DMS 273 (cell line): ENCODE data around the gene ADORA2A.
A peak's percentile ranks its signal among the peaks of the same experiment; 100 is the strongest.

Experiments
- DNase-seq: peaks from one replicate; lab custom pipeline; 2025; ENCODE audit not compliant: unreplicated experiment; lab: John Stamatoyannopoulos, UW

The ADORA2A gene

DNA sequence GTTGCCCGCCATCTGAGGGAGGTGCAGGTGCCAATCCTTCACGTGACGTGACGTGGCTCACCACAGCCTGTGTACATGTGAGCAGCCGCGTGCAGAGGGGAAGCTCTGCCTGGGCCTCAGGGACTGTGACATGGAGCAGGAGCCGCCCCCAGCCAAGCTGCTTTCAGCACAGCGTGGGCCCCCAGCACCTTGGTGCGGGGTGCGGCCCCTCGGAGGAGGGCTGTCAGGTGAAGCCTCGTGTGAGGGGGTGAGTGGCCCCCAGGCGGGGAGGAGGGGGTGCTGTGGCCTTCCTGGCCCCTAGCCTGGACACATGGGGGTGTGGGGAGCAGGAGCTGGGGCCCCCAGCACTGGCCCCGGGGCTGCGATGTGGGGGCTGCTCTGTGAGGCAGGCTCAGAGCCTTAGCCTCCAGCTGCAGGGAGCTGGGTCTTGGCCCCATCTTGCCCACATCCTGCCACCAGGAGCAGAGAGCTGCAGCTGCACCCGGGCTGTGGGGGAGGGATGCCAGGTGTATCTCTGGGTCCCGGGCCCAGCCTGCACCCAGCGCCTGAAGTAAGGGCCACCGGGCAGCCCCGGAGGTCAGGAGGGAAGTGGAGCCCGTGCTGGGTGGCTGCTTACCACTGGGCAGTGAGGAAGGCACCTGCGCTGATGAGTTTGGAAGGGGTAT lies at the start of gene ADORA2A:
Gene ADORA2A (plus strand): TSS at position 100 of the 665 bp plus-strand sequence. CDS start 5,806 bp downstream, outside the sequence.
- DNase-seq: peak; percentile 21

DNA sequence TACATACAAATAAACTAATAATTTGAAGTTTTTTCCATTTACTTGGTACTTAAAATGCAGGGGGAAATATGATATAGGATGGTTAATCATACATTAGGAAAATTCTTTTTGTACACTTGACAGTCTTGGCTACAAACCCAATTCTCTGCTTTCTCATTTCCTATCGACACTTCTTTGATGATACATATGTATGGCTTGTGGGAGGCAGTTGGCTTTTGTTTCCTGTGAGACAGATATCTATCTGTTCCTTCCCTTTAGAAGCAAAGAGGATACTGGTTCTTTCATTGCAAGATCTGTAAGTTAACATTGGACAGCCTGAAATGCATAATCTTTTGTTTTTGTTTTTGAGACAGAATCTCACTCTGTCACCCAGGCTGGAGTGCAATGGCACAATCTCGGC lies 47.9 kb upstream of the ADORA2A start:
- DNase-seq: no peak

DNA sequence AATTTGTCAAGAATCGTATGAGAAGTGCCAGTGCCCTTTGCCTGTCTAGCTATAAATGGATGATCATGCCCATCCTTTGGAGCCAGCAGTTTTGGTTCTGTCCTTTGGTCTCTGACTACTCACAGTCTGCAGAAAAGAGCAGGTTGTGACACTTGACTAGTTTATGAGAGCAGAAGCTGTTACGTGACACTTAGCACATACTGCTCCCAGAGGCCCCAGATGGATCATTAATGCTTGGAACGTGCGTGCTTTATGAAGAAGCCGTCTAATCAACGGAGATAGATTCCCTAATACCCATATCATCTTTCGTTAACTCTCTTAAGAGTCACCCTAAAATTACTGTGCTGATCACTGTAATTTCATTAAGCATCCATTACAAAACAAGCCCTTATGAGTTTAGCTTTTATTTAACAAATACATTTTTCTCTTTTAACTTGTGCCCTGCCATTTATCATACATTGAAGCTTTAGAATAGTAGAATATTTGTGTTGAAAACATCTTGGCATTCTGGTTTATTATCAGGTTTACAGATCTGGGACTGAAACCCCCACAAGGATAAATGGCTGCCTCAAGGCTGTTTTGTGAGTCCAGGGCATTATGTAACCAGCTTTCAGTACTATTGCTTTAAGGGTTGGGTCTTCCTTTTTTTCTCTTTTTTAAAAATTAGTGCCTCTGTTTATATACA lies 47.0 kb upstream of the ADORA2A start:
- peak; percentile 91 for DNase-seq

DNA sequence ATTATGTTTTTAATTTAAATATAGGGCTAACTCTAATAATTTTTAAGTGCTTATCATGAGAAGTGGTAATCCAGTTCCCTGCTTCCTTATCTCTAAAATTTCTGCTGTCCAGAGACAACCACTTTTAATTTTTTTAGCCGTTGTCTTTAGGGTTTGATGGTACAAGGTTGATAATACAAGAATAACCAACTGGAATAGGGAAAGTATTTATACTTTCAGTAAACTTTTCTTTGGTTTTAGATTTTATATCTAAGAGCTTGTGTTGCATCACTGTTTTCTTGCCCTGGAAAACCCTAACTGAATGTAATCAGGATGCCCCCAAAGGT lies 46.5 kb upstream of the ADORA2A start:
- DNase-seq: no peak

DNA sequence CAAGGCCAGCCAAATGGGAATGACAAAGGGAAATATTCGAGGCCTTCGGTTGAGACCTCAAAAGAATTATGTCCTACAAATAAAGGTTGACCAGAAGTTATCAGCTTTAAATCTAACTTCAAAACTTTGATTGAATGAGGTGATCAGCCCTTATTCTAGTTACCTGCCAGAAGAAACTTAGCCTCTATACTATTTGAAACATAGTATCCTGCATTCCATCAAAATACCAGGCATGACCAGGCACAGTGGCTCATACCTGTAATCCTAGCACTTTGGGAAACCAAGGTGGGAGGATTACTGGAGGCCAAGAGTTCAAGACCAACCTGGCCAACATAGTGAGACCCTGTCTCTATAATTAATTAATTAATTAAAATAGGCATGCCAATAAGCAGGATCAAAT lies 44.3 kb upstream of the ADORA2A start:
- DNase-seq: no peak

DNA sequence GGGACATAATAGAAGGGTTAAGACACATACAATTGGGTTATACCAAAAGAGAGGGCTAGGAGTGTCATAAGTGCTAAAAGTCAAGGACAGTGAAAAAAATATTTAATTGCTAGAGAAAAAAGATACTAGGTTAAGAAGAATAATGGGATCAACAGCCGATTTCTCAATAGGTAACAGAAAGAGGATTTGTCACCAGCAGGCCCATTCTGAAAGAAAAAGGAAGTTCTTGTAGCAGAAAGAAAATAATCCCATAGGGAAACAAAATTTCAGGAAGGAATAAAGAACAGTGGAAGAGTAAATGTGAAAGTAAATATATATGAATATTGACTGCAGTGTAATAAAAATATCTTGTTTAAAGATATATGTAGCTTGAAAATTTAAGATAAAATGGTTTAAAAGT lies 43.3 kb upstream of the ADORA2A start:
- DNase-seq: no peak

DNA sequence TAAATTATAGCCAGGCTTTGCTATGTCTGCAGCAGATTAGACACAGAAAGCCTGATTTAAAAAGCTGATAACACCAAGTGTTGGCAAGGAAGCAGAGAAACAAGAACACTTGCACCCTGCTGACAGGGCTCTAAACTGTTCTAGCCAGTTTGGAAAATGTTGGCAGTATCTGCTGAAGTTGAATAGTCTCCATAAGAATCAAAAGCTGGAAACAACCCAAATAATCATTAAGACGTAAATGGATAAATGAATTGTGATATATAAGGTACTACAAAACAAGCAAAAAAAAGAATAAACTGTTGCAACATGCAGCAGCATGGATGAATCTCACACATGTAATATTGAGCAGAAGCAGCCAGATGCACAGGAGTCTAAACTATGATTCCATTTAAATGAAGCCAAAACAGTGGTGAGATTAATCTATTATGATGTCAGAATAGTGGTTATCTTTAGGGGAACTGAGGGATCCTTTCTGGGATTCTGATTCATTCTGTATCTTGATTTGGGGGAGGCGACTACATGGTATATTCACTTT lies 40.4 kb upstream of the ADORA2A start:
- DNase-seq: no peak

DNA sequence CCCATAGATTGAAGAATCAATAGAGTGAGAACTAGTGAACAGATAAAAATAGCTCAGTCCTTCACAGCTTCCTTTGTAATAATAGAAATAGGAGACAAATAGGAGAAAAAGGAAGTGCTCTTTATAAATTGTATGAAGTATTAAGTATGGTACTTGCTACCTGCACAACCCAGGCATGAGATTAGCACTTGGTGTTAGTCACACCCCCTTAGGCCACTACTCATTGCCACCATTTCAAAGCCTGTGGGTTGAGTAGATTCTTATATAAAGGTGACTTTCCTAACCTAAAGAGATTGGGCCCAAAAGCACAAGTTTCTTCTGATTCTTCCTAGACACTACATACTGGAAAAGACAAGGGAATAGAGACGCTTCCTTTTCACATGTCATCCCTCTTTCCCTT lies 37.7 kb upstream of the ADORA2A start:
- DNase-seq: no peak

DNA sequence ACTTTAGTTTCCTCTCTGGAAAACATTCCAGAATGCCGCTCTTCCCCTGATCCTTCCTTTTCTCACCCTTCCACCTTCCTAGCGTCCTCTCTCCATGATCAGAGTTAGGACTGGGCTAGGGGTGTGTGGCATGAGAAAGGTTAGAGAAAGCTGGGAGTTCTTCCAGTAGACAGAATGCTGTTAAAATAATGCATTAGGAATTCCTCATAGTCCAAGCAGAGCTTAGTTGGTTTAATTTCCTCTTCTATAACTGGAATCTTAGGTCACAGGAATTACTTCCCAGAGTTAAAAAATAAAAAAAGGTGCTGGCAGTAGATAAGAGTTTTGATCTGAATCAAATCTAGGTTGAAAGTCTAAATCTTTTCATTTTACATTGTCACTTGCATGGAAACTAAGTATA lies 37.2 kb upstream of the ADORA2A start:
- no peak for DNase-seq

DNA sequence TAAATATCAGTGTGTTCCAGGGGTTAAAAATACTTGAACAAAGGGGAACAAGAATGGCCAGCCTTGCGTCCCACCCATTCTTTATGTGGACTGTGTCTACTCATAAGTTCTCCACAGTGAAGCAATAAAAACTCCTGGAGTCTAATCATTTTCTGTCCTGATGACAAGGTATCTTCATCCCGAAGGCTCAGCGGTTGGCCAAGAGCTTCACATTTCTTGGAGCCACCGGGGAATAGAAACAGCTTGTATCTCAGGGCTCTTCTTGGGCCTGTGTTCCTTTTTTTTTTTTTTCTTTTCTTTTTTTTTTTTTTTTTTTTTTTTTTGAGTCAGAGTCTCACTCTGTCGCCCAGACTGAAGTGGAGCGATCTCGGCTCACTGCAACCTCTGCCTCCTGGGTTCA lies 36.8 kb upstream of the ADORA2A start:
- DNase-seq: no peak

DNA sequence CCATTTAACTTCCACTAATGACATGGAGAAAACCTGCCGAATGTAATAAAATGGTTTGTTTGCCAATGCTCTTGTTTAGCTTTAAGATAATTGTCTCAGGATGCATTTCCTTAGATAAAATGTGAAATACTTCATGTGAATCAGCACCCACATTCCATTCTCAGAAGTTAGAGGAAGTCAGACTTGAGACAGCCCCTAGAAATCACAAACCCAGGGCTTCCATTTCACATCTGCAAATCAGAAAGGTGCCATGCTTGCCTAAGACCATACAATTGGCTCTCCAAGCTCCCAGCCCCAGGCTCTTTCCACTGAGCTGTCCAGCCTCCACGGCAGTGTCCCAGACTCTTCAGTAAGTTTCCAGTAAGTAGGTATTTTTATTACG lies 35.6 kb upstream of the ADORA2A start:
- no peak for DNase-seq

DNA sequence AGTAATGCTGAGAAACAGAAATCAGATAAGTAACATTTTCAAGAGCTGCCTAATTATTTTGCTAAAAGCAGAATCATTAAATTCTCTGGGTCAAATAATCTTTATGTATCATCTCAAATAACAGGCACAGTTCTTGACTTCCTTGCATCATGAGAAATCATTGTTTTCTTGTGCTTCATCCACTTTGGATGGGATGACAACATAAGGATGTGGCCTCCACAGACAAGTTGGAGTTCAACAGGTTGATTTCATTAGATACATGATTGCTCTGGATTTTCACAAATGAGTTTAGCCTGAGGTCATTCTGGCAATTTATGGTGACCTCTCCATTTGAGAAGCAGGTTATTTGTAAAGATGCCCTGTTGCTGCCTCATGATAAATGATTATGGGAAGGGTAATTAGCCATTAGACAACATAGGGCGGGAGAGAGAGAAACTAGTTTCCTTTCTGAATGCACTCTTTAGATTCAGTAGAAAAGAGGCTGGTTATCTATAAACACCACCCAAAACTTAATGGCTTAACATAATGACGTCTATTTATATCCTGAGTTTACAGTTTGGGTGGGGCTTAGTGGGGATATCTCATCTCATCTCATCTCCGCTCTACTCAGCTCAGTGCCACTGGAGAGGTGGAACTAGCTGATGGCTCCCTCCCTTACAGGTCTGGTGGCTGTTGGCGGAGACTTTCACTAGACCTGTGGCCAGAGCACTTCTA lies 35.0 kb upstream of the ADORA2A start:
- DNase-seq: no peak

DNA sequence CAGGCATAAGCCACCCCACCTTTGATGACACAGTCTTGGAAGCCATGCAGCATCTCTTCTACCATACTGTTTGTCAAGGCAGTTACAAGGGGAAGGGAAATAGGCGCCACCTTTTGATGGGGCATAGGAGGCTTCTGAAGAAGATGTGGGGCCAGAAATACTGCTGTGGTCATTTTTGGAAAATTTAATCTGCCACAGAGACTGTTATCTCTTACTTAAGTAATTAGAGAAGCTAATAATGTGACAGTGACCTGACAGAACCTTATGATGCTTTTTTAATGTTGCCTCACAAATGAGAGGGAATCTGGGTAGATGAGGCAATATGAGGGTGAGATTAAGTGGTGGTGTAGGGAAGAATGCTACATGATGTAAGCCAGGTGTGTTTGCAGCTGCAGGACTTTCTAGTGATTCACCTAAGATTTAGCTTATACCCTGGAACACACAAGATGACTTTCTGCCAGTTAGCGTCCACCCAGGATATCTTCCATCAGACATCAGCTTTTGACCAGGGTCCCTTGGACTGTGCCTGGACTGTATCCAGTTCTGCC lies 34.3 kb upstream of the ADORA2A start:
- no peak for DNase-seq

DNA sequence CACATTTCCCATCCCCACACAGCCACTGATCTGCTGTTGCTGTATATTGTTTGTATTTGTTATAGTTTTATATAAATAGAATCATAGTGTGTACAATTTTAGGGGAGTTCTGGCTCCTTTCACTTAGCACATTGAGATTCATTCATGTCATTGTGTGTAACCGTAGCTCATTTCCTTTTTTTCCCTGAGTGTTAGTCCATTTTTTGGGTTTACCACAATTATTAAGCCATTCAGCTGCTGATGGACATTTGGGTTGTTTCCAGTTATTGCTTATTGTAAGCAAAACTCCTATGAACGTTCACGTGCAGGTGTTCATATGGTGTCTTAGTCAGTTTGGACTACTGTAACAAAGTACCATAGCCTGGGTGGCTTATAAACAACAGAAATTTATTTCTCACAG lies 33.6 kb upstream of the ADORA2A start:
- DNase-seq: no peak

DNA sequence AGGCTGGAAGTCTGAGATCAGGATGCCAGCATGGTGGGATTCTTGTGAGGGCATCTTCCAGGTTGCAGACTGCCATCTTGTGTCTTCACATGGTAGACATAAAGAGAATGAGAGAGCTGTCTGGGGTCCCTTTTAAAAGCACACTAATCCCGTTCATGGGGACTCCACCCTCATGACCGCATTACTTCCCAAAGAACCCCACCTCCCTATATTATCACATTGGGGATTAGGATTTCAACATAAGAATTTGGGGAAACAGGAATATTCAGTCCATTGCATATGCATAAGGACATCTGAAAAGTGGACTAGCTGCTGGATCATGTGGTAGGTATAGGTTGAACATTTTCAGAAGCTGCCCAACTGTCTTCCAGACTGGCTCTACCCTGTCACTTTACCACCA lies 33.1 kb upstream of the ADORA2A start:
- DNase-seq: no peak

DNA sequence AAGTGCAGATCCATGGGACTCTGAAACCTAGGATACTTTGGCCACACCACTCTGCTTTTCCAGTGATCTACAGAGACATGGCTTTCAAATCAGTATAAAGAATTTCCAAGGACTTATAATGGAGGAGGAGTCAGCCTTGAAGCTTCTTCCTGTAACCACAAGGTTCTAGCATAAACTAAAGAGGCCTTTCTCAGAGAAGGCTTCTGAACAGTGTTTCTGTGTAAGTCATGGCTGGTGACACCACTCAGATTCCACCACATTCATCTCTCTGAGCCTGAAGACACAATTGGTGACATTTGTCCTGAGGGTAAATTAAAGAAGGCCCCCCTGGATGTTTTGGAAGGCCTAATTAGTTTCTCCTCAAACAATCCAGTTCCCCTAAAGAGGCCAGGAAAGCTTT lies 29.0 kb upstream of the ADORA2A start:
- no peak for DNase-seq

DNA sequence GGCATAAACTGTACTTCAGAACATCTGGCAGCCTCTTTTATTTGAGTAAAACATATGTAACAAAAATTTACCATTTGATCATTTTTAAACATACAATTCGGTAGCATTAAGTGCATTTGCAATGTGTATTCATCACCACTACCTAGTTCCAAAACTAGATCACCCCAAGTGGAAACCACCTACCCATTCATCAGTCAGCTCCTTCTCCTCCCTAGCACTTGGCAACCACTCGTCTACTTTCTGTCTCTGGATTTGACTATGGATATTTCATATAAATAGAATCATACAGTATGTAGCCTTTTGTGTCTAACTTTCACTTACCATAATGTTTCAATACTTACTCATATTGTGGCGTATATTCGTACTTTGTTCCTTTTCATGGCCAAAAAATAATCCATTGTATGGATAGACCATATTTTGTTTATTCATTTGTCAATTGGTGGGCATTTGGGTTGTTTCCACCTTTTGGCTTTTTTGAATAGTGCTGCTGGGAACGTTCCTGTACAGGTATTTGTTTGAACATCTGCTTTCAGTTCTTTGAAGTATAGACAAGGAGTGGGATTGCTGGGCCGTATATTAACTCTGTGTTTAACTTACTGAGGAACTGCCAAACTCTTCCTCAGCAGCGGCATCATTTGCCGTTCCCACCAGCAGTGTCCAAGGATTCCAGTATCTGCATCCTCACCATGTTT lies 27.2 kb upstream of the ADORA2A start:
- no peak for DNase-seq

DNA sequence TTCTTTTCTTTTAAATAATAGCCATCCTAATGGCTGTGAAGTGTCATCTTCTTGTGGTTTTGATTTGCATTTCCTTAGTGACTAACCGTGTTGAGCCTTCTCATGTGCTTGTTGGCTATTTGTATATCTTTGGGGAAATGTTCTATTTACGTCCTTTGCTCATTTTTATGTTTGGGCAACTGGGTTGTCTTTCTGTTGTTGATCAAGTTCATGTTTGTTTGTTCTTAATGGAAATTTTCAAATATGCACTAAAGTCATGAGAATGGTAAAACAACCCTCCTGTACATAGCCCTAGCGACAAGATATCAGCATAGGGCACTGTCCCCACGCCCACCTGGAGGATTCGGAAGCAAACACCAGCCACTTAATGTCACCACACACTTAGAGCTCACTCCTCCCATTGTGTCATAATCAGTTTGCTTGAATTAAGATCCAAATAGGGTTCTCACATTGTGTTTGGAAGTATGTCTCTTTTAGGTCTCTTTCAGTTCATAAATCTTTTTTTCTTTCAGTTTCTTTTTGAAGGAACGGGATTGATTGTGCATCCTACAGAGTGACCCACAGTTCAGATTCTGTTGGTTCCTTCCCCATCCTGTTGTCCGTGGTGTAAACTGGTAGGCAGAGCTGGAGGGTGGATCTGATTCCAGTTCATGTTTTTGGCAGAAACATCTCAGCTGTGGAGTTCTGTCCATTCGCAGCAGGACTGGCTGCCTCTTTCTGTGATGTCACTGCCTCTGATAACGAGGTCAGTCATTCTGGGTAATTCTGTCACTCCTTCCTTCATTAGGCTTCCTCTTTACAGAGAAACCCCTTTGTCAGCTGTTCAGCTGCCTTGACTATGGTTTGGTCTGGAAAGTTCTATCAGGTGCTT lies 26.4 kb upstream of the ADORA2A start:
- DNase-seq: no peak

DNA sequence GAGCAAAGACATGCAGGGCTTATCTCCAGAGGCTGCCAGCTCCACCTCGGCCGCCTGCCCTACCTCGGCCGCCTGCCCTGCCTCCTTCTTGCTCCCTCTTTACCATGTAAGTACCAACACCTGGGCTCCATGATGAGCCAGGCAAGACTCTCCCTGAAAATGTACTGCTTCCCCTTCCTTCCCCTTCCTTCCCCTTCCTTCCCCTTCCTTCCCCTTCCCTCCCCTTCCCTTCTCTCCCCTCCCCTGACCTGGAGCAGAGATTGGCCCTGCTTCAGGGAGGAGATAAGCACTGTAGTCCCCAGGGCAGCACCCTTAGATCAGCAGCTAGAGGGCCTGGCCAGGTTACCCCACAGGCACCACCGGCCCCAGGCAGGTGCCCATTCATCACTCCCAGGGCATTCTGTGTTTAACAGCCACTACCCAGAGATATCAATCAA lies 25.4 kb upstream of the ADORA2A start:
- no peak for DNase-seq

DNA sequence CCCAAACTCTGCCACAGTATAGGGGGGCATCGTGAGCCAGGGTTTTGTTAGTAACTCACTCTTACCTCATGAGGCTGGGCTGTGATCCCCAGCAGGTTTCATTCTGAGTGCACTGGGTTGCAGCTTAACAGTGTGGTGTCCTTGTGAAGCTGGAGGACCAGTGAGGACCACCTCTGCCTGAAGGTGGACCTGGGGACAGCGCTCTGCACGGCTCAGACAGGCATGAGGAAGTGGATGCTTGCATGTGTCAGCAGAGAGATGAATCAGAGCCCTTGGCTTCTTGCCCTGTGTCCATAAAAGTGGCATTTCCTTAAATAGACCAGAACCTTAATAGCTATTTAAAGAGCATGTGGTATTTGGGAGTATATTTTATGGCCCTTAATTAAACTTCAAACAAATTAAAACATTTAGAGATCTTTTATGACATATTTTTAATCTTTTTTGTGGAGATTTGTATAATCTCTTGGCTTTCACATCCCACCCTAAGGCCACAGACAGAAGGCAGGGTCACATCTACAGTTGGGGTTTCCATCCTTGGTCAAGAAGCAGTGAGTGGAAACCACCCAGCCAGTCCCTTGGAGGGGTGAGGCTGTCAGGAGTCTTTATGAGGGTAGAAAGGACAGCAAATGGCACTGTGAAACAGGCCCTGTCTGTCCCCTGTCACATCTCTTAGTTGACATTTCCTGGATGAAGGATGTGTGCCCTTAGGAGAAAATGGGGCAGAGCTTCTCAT lies 24.8 kb upstream of the ADORA2A start:
- peak; percentile 29 for DNase-seq
